GM18867 (cell line): Measurements from ENCODE around the gene ADAM19.

ENCODE experiments used
- ATAC-seq: cut with Tn5 transposase; IDR thresholded peaks from one replicate; pipeline ENCODE4 v1.9.1; 2021; ENCODE audit warnings: mild to moderate bottlenecking, moderate library complexity; ENCODE audit not compliant: unreplicated experiment

The ADAM19 gene

GRCh38 chr5:157563929-157564716 is 11.5 kb downstream of the ADAM19 start:
- no peak for ATAC-seq

- no peak for ATAC-seq
These were observed 12.1 kb downstream of the ADAM19 start for GRCh38 chr5:157563373-157563928.

DNA sequence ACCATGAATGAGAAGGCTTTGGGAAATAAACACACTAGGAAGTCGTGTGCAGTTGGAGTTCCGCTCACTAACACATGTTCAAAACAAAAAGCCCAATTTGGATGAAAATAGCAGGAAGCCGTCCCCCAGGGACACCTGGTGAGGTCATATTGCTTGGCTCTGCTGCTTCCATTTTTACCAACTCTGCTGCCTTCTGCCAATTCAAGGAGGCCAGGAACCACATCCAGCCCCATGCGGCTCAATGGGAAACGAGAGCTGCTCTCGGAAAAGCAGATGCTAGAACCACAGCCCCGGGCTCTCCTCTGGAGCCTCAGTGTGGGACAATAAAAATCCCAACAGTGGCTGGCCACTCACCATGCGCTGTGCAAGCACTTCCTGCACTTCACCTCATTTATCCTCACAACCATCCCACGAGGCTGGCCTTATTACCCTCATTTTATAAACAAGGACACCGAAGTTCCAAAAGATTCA is 13.4 kb downstream of the ADAM19 start:
- no peak for ATAC-seq

DNA sequence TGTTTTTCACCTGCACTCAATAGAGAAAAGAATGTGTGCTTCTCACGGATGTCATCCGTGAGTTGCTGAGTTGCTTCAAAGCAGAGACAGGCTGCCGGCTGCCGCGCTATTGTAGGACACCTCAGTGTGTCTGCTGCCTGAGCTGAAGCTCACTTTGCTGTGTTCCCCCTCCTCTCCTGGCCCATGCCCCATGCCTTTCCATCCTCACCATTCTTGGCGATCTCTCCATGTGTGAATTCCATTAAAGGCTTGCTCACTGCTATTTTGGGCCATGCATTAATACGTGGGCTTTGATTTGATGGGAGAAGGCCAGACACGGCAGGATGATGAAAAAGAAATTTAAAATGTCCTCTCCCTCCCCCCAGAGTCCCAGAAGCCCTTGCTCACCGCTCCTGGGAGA is 14.5 kb downstream of the ADAM19 start:
- ATAC-seq = no peak

DNA sequence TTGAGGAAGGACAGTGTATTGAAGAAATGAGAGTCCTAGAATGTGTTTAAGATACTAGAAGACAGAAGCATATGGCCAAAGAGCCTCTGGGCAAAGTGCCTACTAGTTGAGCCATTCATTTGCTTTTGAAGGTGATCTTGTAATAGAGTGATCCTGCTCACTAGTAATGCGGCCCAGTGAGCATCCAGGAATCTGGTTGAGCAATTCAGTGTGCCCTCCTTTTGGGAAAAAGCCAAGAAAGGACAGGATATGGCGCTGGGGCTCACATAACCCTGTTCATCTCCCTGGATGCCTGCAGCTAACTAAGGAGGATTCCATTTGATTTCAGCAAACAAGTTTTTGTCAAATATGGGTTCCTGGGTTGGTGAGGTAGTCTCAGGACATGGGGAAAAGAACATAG is 16.3 kb downstream of the ADAM19 start:
- ATAC-seq = no peak

DNA sequence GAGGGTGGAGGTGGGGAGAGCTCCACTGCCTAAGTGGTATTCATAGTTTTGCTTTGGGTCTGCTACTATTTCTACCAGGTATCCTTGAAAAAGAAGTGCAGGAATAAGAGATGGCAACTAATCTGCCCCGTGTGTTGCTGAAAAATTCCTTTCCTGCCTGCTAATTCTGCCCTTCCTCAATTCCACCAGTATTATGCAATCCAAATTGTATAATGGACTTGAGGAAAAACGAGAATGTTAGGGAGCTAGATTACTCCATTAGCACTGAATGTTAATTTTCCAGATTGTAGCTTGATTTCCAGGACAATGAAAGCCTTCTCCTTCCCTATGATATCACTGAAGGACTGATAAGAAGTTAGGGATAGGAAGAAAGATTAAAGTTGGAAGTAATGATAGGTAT is 16.9 kb downstream of the ADAM19 start:
- no peak for ATAC-seq

DNA sequence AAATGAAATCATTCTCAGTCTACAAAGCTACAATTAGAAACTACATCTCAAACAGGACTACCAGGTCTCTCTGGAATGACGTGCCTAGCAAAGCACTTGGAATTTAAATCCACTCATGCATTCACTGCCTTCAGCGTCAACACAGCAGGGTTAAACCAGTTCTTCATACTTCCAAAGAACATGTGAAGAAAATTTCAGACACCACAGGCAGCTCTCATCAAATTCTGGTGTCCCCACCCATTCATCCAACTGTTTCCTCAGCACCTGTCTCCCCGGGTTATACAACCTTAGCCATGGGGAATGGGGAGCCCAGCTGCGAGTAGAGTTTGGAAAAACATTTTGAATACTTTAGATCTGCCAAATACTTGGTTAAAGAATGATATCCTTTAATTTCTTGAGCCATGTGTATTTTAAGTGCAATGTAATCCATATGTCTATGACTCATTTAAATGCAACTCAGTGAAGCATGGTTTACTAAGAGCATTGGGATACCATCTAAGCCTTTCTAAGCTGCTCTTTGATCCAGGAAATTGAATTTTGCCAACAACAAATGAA is 17.5 kb downstream of the ADAM19 start:
- ATAC-seq = no peak

- no peak for ATAC-seq
These were observed 18.8 kb downstream of the ADAM19 start for GRCh38 chr5:157556615-157557418.

DNA sequence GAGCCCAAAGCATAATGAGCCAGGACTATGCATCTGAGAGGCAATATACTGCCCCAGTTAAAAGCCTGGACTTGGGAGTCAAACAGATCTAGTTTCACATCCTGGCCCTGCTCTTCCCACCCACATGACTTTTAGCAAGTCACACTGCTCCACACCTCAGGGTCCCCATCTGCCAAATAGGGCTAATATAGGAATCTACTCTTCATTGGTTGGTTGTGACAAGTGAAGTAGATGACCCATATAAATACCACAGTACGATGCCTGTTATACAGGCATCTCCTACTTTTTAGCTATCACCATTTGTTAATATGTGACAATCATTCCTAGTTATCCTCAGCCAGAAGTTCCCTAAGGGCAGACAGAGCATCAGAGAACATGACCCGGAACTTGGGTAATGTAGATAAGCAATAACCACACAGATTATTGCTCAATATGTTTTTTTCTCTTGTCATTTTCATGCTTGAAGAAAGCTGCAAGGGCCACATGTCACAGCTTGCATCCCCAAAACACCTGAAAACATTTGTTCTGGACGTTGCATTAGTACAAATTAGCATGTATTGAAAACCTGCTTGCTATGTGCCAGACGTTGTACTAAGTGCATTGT is 20.4 kb downstream of the ADAM19 start:
- no peak for ATAC-seq

DNA sequence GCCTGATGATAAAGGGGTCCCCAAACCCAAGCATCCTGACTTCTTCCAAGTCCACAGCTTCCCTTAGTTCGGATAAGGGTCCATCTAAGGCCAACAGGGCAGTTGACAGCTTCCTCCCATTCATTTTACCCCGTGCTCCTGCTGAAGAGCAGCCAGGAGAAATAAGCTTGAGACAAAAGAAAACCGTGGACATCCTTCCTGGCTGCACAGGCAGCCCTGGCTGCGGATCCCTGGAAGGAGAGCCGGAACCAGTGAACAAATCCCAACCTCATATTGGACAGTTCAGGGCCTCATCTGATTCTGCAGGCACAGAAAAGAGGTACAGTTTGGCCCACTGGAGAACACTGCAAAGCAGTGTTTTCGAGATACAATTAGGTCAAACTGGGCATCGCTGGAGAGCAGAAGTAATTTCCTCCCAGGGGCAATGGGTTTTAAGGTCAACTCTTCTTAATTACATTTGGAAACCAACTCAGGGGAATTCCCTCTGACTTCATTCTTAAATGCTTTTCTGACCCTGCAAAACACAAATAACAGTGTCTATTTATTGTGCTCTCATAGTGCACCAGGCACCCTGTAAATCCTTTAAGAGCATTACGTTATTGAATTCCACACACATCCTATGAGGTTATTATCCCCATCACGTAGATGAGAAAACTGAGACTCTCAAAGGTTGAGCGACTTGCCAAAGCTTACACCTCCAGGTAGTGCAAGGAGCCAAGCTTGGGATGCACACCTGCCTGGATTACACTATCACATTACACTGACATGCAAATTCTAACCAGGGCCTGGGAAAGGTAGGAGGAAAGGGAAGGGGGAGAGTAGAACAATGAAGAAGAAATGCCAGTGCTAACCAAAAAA is 21.2 kb downstream of the ADAM19 start:
- no peak for ATAC-seq

- no peak for ATAC-seq
These were observed 22.9 kb downstream of the ADAM19 start for GRCh38 chr5:157552650-157553049.

- ATAC-seq = no peak
These were observed 24.9 kb downstream of the ADAM19 start for GRCh38 chr5:157550663-157551062.

DNA sequence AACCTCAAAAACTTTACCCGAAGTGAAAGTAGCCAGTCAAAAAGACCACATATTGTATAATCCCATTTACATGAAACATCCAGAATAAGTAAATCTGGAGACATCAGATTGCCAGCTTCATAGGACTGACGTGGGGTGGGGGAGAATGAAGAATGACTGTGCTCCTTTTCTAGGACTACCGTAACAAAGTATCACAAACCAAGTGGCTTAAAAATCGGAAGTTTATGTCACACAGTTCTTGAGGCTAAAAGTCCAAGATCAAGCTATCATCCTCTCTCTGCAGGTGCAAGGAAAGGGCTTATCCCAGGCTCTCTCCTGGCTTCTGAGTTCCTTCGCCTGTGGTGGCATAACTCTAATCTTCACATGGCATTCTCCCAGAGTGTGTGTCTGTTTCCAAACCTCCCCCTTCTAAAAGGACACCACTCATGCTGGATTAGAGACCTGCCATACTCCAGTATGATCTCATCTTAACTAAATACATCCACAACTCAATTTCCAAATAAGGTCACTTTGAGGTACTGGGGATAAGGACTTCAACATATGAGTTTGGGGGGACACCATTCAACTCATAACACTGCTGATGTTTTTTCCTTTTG is 25.5 kb downstream of the ADAM19 start:
- no peak for ATAC-seq

- ATAC-seq = no peak
These were observed 26.3 kb downstream of the ADAM19 start for GRCh38 chr5:157549283-157549629.

DNA sequence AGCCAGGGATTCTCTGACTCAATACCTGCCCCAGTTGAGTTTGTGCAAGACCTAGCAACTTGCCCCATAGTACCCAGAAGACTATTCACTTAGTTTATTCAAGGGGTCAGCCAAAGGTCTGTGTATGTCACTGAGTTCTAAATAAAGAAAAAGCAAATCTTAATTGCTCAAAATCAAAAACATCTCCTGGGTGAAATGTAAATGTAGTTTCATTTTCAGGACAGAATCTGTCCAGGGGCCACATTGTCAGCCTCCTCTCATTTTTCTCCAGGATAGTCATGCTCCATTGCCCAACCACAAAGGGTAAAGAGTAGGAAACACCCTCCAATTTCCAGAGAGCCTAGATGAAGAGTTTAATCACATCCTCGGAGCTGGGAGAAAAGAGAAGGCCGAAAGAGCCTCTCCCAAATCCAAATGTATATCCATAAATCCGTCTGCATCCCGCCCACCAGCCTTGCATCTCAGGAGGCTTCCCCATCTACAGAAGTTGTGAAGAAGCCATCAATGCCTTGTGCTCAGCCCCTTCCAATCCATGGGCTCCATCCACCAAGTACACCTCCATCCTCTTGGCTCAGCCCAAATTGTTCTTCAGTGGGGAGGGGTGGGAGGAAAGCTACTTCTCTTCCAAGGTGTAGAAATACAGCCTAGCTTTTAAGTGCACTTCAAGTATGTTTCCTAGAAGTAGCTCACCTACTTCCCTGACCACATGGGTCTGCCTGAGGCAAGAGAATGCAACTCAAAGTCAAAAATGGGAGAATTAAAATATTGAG is 26.9 kb downstream of the ADAM19 start:
- no peak for ATAC-seq

- no peak for ATAC-seq
These were observed 27.5 kb downstream of the ADAM19 start for GRCh38 chr5:157547941-157548512.

- no peak for ATAC-seq
These were observed 29.0 kb downstream of the ADAM19 start for GRCh38 chr5:157546456-157547100.

DNA sequence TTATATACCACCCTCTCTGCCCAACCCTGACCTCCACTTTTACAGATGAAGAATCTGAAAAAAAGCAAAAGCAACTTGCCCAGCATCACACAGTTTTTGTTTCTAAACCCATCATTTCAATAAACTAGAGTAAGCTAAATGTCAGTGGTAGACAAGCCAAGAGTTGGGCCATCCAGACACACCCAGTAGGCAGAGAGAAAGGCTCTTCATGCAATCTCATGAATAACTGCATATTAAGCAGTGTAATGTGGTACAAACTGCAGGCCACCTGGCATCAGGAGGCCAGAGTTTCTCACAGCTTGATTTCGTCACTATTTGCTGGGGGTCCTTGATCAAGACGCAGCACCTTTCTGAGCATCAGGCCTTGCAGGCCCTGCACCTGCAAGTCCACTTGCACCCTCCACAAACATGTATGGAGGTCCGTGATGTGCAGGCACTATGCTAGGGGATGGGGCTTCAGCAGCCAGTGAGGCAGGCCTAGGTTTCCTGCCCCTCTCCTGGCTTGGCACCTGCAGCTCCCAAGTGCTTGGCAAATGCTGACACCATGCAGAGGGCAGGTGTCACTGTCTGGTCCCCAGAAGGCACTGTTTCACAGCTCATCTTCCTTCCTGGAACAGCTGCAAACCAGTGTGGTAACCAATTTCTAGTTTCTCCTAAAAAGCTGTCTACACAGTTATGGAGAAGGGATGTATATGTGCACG is 29.8 kb downstream of the ADAM19 start:
- ATAC-seq = no peak
